KMS-11 (cell line): ENCODE results near the gene LRFN2.

ENCODE experiments used
- H2AFZ ChIP-seq: fragments of 200-600 bp; sonication (generic); 2 replicates; pipeline ENCODE4 v1.6.1; 2016; ENCODE audit warnings: antibody characterized with exemption, mixed run types, low read depth
- H3K27ac ChIP-seq: fragments of 200-600 bp; sonication (generic); 2 replicates; pipeline ENCODE4 v1.6.1; 2016; ENCODE audit warnings: mild to moderate bottlenecking, mixed run types
- H3K27me3 ChIP-seq: fragments of 200-600 bp; sonication (generic); 2 replicates; pipeline ENCODE4 v1.6.1; 2017; ENCODE audit warnings: mild to moderate bottlenecking, low read depth, mixed run types, moderate library complexity; ENCODE audit not compliant: insufficient read depth
- H3K36me3 ChIP-seq: fragments of 200-600 bp; sonication (generic); 2 replicates; pipeline ENCODE4 v1.6.1; 2017; ENCODE audit warnings: mild to moderate bottlenecking, mixed run types; ENCODE audit not compliant: insufficient read depth
- H3K4me1 ChIP-seq: fragments of 200-600 bp; sonication (generic); 2 replicates; pipeline ENCODE4 v1.6.1; 2016; ENCODE audit warnings: mild to moderate bottlenecking, low read depth, mixed run types; ENCODE audit not compliant: poor library complexity, severe bottlenecking
- H3K4me2 ChIP-seq: fragments of 200-600 bp; sonication (generic); 2 replicates; pipeline ENCODE4 v1.7.0; 2016; ENCODE audit warnings: mild to moderate bottlenecking, mixed run types
- H3K4me3 ChIP-seq: fragments of 200-600 bp; sonication (generic); IDR thresholded peaks from 2 replicates; pipeline ENCODE4 v1.6.1; 2017; ENCODE audit warnings: low read depth, low read length, mixed read lengths; ENCODE audit not compliant: insufficient read depth
- H3K79me2 ChIP-seq: fragments of 200-600 bp; sonication (generic); 2 replicates; pipeline ENCODE4 v1.6.1; 2016; ENCODE audit warnings: low read depth, mixed run types; ENCODE audit not compliant: insufficient read depth
- H3K9ac ChIP-seq: fragments of 200-600 bp; sonication (generic); 2 replicates; pipeline ENCODE4 v1.6.1; 2016; ENCODE audit warnings: mild to moderate bottlenecking, mixed run types
- H4K20me1 ChIP-seq: fragments of 200-600 bp; sonication (generic); 2 replicates; pipeline ENCODE4 v1.6.1; 2016; ENCODE audit warnings: mild to moderate bottlenecking, mixed run types; ENCODE audit not compliant: insufficient read depth
- CTCF ChIP-seq: fragments of 200-600 bp; sonication (generic); conservative IDR thresholded peaks from 2 replicates; pipeline ENCODE4 v1.6.1; 2017; ENCODE audit warnings: low read depth, mild to moderate bottlenecking, antibody characterized with exemption, low read length, moderate library complexity, mixed read lengths

Gene LRFN2

GRCh38 chr6:40369891-40370290, 217.3 kb downstream of the LRFN2 start:
- Histone ChIP-seq H3K4me3 (no peak overlapping the region), H3K9ac (no peak overlapping the region)

GRCh38 chr6:40369042-40369441, 218.1 kb downstream of the LRFN2 start:
- no peaks in the 10 kb centered on the region for H3K27me3 ChIP-seq
- no peak overlapping the region for H3K27ac ChIP-seq
- no peaks in the 10 kb centered on the region for H3K36me3 ChIP-seq
- no peaks in the 10 kb centered on the region for H3K4me1 ChIP-seq
- H4K20me1 ChIP-seq, result no peaks in the 10 kb centered on the region
- no peak overlapping the region for H3K4me2 ChIP-seq
- H2AFZ ChIP-seq, result no peak overlapping the region
- TF ChIP-seq CTCF, result no peak
- H3K79me2 ChIP-seq, result no peaks in the 10 kb centered on the region
- H3K4me3 ChIP-seq, result no peak overlapping the region
- H3K9ac ChIP-seq, result no peak overlapping the region

More at GRCh38 chr6:40369891-40370290, 217.3 kb downstream of the LRFN2 start:
- Histone ChIP-seq H4K20me1 (no peaks in the 10 kb centered on the region), H3K4me1 (no peaks in the 10 kb centered on the region), H3K27ac (no peak overlapping the region), H2AFZ (no peak overlapping the region), H3K4me2 (no peak overlapping the region), H3K36me3 (no peaks in the 10 kb centered on the region), H3K27me3 (no peaks in the 10 kb centered on the region), H3K79me2 (no peaks in the 10 kb centered on the region)
- no peak for TF ChIP-seq CTCF

- Histone ChIP-seq H3K79me2 (no peaks in the 10 kb centered on the region), H3K4me3 (no peak overlapping the region), H3K4me2 (no peak overlapping the region), H3K36me3 (no peaks in the 10 kb centered on the region), H3K27me3 (no peaks in the 10 kb centered on the region), H4K20me1 (no peaks in the 10 kb centered on the region), H3K9ac (no peak overlapping the region), H2AFZ (no peak overlapping the region), H3K27ac (no peak overlapping the region), H3K4me1 (no peaks in the 10 kb centered on the region)
- TF ChIP-seq CTCF, result no peak
These were observed 224.3 kb downstream of the LRFN2 start for GRCh38 chr6:40362859-40363258.

- Histone ChIP-seq H3K4me1 (no peaks in the 10 kb centered on the region), H3K4me2 (no peak overlapping the region), H3K9ac (no peak overlapping the region), H3K79me2 (no peaks in the 10 kb centered on the region), H4K20me1 (no peaks in the 10 kb centered on the region), H3K27me3 (no peaks in the 10 kb centered on the region), H3K36me3 (no peaks in the 10 kb centered on the region), H3K4me3 (no peak overlapping the region), H3K27ac (no peak overlapping the region), H2AFZ (no peak overlapping the region)
- TF ChIP-seq CTCF, result no peak
These were observed 227.4 kb downstream of the LRFN2 start for GRCh38 chr6:40359808-40360207.
